Measurements from ENCODE around the gene LEAP2.
A peak's percentile ranks its signal among the peaks of the same experiment; 100 is the strongest.

Gene LEAP2

DNA sequence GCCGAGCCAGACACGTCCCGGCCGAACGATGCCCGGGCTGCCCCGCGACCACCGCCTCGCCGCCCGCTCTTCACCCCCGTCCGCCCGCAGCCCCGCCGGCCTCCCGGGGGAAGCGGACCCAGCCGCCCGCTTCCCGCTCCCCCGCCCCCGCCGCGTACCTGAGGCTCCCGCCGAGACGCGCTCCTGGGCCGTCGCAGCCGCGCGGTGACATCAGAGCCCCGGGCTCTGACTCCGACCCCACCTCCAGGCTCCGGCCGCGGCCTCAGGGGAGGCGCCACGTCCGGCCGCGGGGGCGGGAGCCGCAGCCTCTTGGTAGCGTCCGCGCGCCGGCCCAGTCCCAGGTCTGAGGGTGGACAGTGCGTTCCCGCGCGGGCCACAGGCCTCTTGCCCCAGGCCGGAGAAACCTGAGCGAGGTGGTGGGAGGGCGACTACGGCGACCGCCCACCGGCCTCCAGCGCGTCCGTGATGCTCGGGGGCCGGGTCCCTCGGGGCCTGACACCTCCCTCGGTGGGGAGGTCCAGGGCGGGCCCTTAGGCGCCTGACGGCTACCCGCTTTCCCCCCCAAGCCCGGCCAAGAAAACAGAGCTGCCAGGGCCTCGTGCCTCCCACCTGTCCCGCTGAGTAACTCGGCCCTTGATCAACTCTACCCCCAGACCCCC lies 42.9 kb upstream of the LEAP2 start, which contains the start of gene SHROOM1:
SHROOM1 (minus strand) TSS at position 212 of the 659 bp plus-strand sequence. CDS start 4,507 bp downstream, outside the sequence.
- H3K9me3 ChIP-seq (ENCODE audit: control insufficient read depth in 5 of 5, low read length in 5 of 5), result no peaks in the 10 kb centered on the region
- H3K9ac ChIP-seq (ENCODE audit: low read length in 5 of 5), result peak within 1 kb of the TSS; percentile 38 to 78 (median 73)
- H3K4me3 ChIP-seq (ENCODE audit: low read depth in 1 of 5, low read length in 5 of 5), result peak within 1 kb of the TSS; percentile 49 to 86 (median 82)
- H3K27me3 ChIP-seq (ENCODE audit: control insufficient read depth in 5 of 5, insufficient read depth in 4 of 5, low read length in 5 of 5), result no peaks in the 10 kb centered on the region
- H3K4me1 ChIP-seq (ENCODE audit: control insufficient read depth in 5 of 5, insufficient read depth in 5 of 5, low read length in 5 of 5), result peaks cover 3 to 26% (median 15%) of the 10 kb centered on the region in 5 donors
- peak within 1 kb of the TSS; percentile 60 for H3K27ac ChIP-seq (ENCODE audit: low read depth, low read length)
- peaks cover 0 to 6% (median 0%) of the 10 kb centered on the region in 5 donors for H3K36me3 ChIP-seq (ENCODE audit: control insufficient read depth in 5 of 5, insufficient read depth in 5 of 5, low read length in 5 of 5)

DNA sequence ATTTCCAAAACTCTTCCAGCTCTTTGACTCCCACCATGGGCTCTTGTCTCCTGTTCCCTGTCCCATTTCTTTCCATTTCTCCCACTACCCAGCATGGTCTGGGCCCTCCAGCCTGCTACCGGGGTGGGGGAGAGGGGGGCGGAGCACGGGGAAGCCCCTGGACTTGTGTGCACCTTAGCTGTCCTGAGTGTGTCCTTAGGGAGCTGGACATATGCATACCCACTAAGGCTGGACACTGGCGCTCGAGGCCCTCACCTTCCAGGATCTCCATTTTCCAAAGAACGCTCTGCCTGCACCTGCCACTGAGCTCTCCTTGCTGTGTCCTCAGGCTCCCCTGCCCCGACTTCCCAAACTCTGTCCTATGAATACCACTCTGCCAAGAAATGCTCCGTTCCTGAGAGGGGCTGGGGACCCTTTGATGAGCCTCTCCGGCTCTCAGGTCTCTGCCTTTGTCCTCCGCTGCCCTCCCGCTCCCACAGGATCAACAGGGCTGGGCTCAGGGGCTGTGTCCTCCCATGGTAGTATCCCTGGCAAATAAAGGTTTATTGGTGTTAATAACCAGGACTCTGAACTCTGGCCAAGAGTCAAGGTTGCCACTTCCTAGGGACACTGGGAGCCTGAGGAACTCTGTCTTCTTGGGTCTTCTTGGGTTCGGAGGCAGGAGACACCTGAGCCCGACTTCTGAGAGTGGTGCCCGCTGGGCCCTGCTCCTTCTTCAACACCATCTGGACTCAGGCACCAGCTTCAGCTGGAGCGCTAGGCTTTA lies 42.2 kb upstream of the LEAP2 start:
- H3K4me1 ChIP-seq (ENCODE audit: control insufficient read depth in 5 of 5, insufficient read depth in 5 of 5, low read length in 5 of 5), result peaks cover 3 to 22% (median 15%) of the 10 kb centered on the region in 5 donors
- peak overlapping the region in 4 of 5 donors; percentile 64 to 78 (median 72) for H3K9ac ChIP-seq (ENCODE audit: low read length in 5 of 5)
- peaks cover 0 to 6% (median 0%) of the 10 kb centered on the region in 5 donors for H3K36me3 ChIP-seq (ENCODE audit: control insufficient read depth in 5 of 5, insufficient read depth in 5 of 5, low read length in 5 of 5)
- peak overlapping the region in 4 of 5 donors; percentile 76 to 86 (median 84) for H3K4me3 ChIP-seq (ENCODE audit: low read depth in 1 of 5, low read length in 5 of 5)
- no peaks in the 10 kb centered on the region for H3K27me3 ChIP-seq (ENCODE audit: control insufficient read depth in 5 of 5, insufficient read depth in 4 of 5, low read length in 5 of 5)
- H3K9me3 ChIP-seq (ENCODE audit: control insufficient read depth in 5 of 5, low read length in 5 of 5), result no peaks in the 10 kb centered on the region
- H3K27ac ChIP-seq (ENCODE audit: low read depth, low read length), result peak overlapping the region; percentile 60

GRCh38 chr5:132832612-132833011 lies 40.9 kb upstream of the LEAP2 start:
- H3K27me3 ChIP-seq (ENCODE audit: control insufficient read depth in 5 of 5, insufficient read depth in 4 of 5, low read length in 5 of 5), result no peaks in the 10 kb centered on the region
- H3K4me3 ChIP-seq (ENCODE audit: low read depth in 1 of 5, low read length in 5 of 5), result no peak overlapping the region
- H3K9me3 ChIP-seq (ENCODE audit: control insufficient read depth in 5 of 5, low read length in 5 of 5), result no peaks in the 10 kb centered on the region
- no peak overlapping the region for H3K9ac ChIP-seq (ENCODE audit: low read length in 5 of 5)
- no peak overlapping the region for H3K27ac ChIP-seq (ENCODE audit: low read depth, low read length)
- peaks cover 3 to 20% (median 15%) of the 10 kb centered on the region in 5 donors for H3K4me1 ChIP-seq (ENCODE audit: control insufficient read depth in 5 of 5, insufficient read depth in 5 of 5, low read length in 5 of 5)
- H3K36me3 ChIP-seq (ENCODE audit: control insufficient read depth in 5 of 5, insufficient read depth in 5 of 5, low read length in 5 of 5), result no peaks in the 10 kb centered on the region

DNA sequence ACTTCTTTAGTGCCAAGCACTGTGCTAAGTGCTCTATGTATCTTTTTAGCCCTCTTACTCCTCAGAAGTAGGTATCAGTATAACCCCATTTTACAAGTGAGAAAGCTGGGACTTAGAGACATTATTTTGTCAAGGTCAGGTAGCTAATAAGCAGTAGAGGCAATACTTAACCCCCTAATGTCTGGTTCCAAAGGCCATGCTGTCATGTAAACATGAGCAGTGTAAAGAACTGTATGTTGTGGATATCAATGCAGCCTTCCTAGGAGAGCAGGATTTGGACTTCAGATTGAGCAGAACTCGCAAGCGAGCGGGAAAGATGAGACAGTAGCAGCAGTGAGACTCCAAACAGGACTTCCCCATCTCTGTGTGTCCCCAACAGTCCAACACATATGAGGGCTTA lies 39.4 kb upstream of the LEAP2 start:
- Histone ChIP-seq H3K4me3 (ENCODE audit: low read depth in 1 of 5, low read length in 5 of 5) (no peak overlapping the region), H3K36me3 (ENCODE audit: control insufficient read depth in 5 of 5, insufficient read depth in 5 of 5, low read length in 5 of 5) (no peaks in the 10 kb centered on the region), H3K9ac (ENCODE audit: low read length in 5 of 5) (no peak overlapping the region), H3K4me1 (ENCODE audit: control insufficient read depth in 5 of 5, insufficient read depth in 5 of 5, low read length in 5 of 5) (peaks cover 3 to 31% (median 13%) of the 10 kb centered on the region in 5 donors), H3K27ac (ENCODE audit: low read depth, low read length) (no peak overlapping the region), H3K9me3 (ENCODE audit: control insufficient read depth in 5 of 5, low read length in 5 of 5) (no peaks in the 10 kb centered on the region), H3K27me3 (ENCODE audit: control insufficient read depth in 5 of 5, insufficient read depth in 4 of 5, low read length in 5 of 5) (no peaks in the 10 kb centered on the region)

GRCh38 chr5:132836852-132837251 lies 36.6 kb upstream of the LEAP2 start:
- no peaks in the 10 kb centered on the region for H3K27me3 ChIP-seq (ENCODE audit: control insufficient read depth in 5 of 5, insufficient read depth in 4 of 5, low read length in 5 of 5)
- peaks cover 0 to 34% (median 13%) of the 10 kb centered on the region in 5 donors for H3K4me1 ChIP-seq (ENCODE audit: control insufficient read depth in 5 of 5, insufficient read depth in 5 of 5, low read length in 5 of 5)
- no peak overlapping the region for H3K9ac ChIP-seq (ENCODE audit: low read length in 5 of 5)
- H3K4me3 ChIP-seq (ENCODE audit: low read depth in 1 of 5, low read length in 5 of 5), result no peak overlapping the region
- H3K9me3 ChIP-seq (ENCODE audit: control insufficient read depth in 5 of 5, low read length in 5 of 5), result no peaks in the 10 kb centered on the region
- no peaks in the 10 kb centered on the region for H3K36me3 ChIP-seq (ENCODE audit: control insufficient read depth in 5 of 5, insufficient read depth in 5 of 5, low read length in 5 of 5)
- no peak overlapping the region for H3K27ac ChIP-seq (ENCODE audit: low read depth, low read length)

GRCh38 chr5:132837868-132838267 lies 35.6 kb upstream of the LEAP2 start:
- Histone ChIP-seq H3K36me3 (ENCODE audit: control insufficient read depth in 5 of 5, insufficient read depth in 5 of 5, low read length in 5 of 5) (no peaks in the 10 kb centered on the region), H3K9ac (ENCODE audit: low read length in 5 of 5) (no peak overlapping the region), H3K4me1 (ENCODE audit: control insufficient read depth in 5 of 5, insufficient read depth in 5 of 5, low read length in 5 of 5) (peaks cover 0 to 34% (median 13%) of the 10 kb centered on the region in 5 donors), H3K4me3 (ENCODE audit: low read depth in 1 of 5, low read length in 5 of 5) (no peak overlapping the region), H3K27me3 (ENCODE audit: control insufficient read depth in 5 of 5, insufficient read depth in 4 of 5, low read length in 5 of 5) (no peaks in the 10 kb centered on the region), H3K27ac (ENCODE audit: low read depth, low read length) (no peak overlapping the region), H3K9me3 (ENCODE audit: control insufficient read depth in 5 of 5, low read length in 5 of 5) (no peaks in the 10 kb centered on the region)

DNA sequence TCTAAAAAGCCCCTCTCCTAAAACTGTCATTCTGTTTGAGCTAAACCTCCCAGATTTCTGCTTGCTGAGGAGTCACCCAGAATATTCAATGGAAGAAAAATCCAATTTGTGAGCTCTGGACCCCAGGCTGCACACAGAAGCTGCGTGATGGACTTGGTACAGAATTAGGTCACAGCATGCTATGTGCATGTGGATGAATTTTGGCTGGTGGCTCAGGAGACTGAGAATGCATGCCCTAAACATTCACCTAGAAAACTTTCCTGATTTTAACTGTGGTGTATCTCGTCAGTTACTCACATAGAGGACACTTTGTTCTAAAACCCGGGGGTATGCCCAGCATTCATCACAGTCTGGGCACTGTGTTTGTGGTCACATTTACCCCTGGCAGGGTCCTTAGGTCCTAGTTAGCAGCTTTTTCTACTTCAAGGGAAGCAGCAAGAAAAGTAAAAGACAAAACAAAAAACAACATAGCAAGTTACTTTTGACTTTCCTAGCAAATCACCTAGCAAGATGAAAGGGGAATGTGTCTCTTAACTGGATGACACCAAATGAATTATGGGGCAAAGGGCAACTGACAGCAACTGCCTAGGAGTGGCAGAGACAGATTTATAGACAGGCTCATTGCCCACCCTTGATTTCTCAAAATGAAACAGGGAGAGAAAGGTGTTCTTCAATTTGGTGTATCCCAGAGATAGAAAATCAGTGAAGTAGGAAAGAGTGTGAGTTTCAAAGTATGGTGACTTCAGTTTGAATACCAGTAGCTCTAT lies 34.8 kb upstream of the LEAP2 start:
- no peak overlapping the region for H3K9ac ChIP-seq (ENCODE audit: low read length in 5 of 5)
- H3K9me3 ChIP-seq (ENCODE audit: control insufficient read depth in 5 of 5, low read length in 5 of 5), result no peaks in the 10 kb centered on the region
- H3K27ac ChIP-seq (ENCODE audit: low read depth, low read length), result no peak overlapping the region
- H3K4me3 ChIP-seq (ENCODE audit: low read depth in 1 of 5, low read length in 5 of 5), result no peak overlapping the region
- H3K36me3 ChIP-seq (ENCODE audit: control insufficient read depth in 5 of 5, insufficient read depth in 5 of 5, low read length in 5 of 5), result no peaks in the 10 kb centered on the region
- no peaks in the 10 kb centered on the region for H3K27me3 ChIP-seq (ENCODE audit: control insufficient read depth in 5 of 5, insufficient read depth in 4 of 5, low read length in 5 of 5)
- H3K4me1 ChIP-seq (ENCODE audit: control insufficient read depth in 5 of 5, insufficient read depth in 5 of 5, low read length in 5 of 5), result peaks cover 0 to 34% (median 13%) of the 10 kb centered on the region in 5 donors

GRCh38 chr5:132839426-132840301 lies 33.8 kb upstream of the LEAP2 start:
- Histone ChIP-seq H3K4me3 (ENCODE audit: low read depth in 1 of 5, low read length in 5 of 5) (no peak overlapping the region), H3K9me3 (ENCODE audit: control insufficient read depth in 5 of 5, low read length in 5 of 5) (no peaks in the 10 kb centered on the region), H3K27me3 (ENCODE audit: control insufficient read depth in 5 of 5, insufficient read depth in 4 of 5, low read length in 5 of 5) (no peaks in the 10 kb centered on the region), H3K9ac (ENCODE audit: low read length in 5 of 5) (peak overlapping the region in 1 of 5 donors; percentile 4), H3K36me3 (ENCODE audit: control insufficient read depth in 5 of 5, insufficient read depth in 5 of 5, low read length in 5 of 5) (no peaks in the 10 kb centered on the region), H3K27ac (ENCODE audit: low read depth, low read length) (peak overlapping the region; percentile 47), H3K4me1 (ENCODE audit: control insufficient read depth in 5 of 5, insufficient read depth in 5 of 5, low read length in 5 of 5) (peaks cover 0 to 34% (median 13%) of the 10 kb centered on the region in 5 donors)

- Histone ChIP-seq H3K9ac (ENCODE audit: low read length in 5 of 5) (no peak overlapping the region), H3K27me3 (ENCODE audit: control insufficient read depth in 5 of 5, insufficient read depth in 4 of 5, low read length in 5 of 5) (no peaks in the 10 kb centered on the region), H3K36me3 (ENCODE audit: control insufficient read depth in 5 of 5, insufficient read depth in 5 of 5, low read length in 5 of 5) (no peaks in the 10 kb centered on the region), H3K4me3 (ENCODE audit: low read depth in 1 of 5, low read length in 5 of 5) (no peak overlapping the region), H3K27ac (ENCODE audit: low read depth, low read length) (peak overlapping the region; percentile 47), H3K4me1 (ENCODE audit: control insufficient read depth in 5 of 5, insufficient read depth in 5 of 5, low read length in 5 of 5) (peaks cover 0 to 34% (median 13%) of the 10 kb centered on the region in 5 donors), H3K9me3 (ENCODE audit: control insufficient read depth in 5 of 5, low read length in 5 of 5) (no peaks in the 10 kb centered on the region)
Measured at GRCh38 chr5:132840313-132840712, 33.2 kb upstream of the LEAP2 start.

Data from subcutaneous abdominal adipose tissue (tissue), 5 donors.